ENCODE data around the gene ZNF32.

Gene ZNF32

DNA sequence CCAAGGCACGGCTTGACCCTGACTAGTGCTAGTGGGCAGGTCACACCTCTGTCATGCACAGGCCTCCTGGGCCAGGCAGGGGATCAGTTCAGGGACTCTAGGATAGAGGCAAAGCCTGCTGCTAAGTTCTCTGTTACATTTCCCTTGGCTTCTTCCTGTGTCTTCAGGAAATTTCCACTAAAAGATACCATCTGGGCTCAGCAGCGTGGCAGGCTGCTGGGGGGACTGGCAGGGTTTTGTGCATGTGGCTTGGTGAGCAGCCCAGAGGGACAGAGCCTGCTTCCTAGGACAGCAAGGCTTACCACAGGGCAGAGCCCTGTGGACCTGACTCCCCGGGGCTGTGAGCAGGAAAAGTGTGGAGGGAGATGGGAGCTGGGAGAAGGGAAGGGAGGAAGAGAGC is 20.7 kb upstream of the ZNF32 start:
- Histone ChIP-seq H3K4me1 (ENCODE audit: control insufficient read depth, insufficient read depth, low read length, poor library complexity, severe bottlenecking) (no peaks in the 10 kb centered on the region), H3K27me3 (replicated peaks; ENCODE audit: control insufficient read depth, insufficient read depth, low read length, poor library complexity, severe bottlenecking) (no peaks in the 10 kb centered on the region), H3K36me3 (ENCODE audit: control insufficient read depth, insufficient read depth, low read length) (no peaks in the 10 kb centered on the region), H3K27ac (ENCODE audit: insufficient read depth, low read length, poor library complexity, severe bottlenecking) (no peak overlapping the region), H3K4me3 (ENCODE audit: insufficient read depth, low read depth, low read length, poor library complexity, severe bottlenecking) (no peak overlapping the region), H3K9me3 (ENCODE audit: control insufficient read depth, low read length) (no peaks in the 10 kb centered on the region)
- no peak for DNase-seq

- H3K4me3 ChIP-seq (ENCODE audit: insufficient read depth, low read depth, low read length, poor library complexity, severe bottlenecking), result no peak overlapping the region
- H3K27me3 ChIP-seq (replicated peaks; ENCODE audit: control insufficient read depth, insufficient read depth, low read length, poor library complexity, severe bottlenecking), result no peaks in the 10 kb centered on the region
- H3K4me1 ChIP-seq (ENCODE audit: control insufficient read depth, insufficient read depth, low read length, poor library complexity, severe bottlenecking), result no peaks in the 10 kb centered on the region
- H3K27ac ChIP-seq (ENCODE audit: insufficient read depth, low read length, poor library complexity, severe bottlenecking), result no peak overlapping the region
- H3K9me3 ChIP-seq (ENCODE audit: control insufficient read depth, low read length), result no peaks in the 10 kb centered on the region
- no peaks in the 10 kb centered on the region for H3K36me3 ChIP-seq (ENCODE audit: control insufficient read depth, insufficient read depth, low read length)
- no peak for DNase-seq
These were observed 19.2 kb upstream of the ZNF32 start for GRCh38 chr10:43667761-43668386.

- H3K4me1 ChIP-seq (ENCODE audit: control insufficient read depth, insufficient read depth, low read length, poor library complexity, severe bottlenecking), result no peaks in the 10 kb centered on the region
- no peak overlapping the region for H3K4me3 ChIP-seq (ENCODE audit: insufficient read depth, low read depth, low read length, poor library complexity, severe bottlenecking)
- no peaks in the 10 kb centered on the region for H3K36me3 ChIP-seq (ENCODE audit: control insufficient read depth, insufficient read depth, low read length)
- H3K27me3 ChIP-seq (replicated peaks; ENCODE audit: control insufficient read depth, insufficient read depth, low read length, poor library complexity, severe bottlenecking), result no peaks in the 10 kb centered on the region
- no peak for DNase-seq
- H3K27ac ChIP-seq (ENCODE audit: insufficient read depth, low read length, poor library complexity, severe bottlenecking), result no peak overlapping the region
- H3K9me3 ChIP-seq (ENCODE audit: control insufficient read depth, low read length), result no peaks in the 10 kb centered on the region
These were observed 18.6 kb upstream of the ZNF32 start for GRCh38 chr10:43667317-43667731.

- H3K27me3 ChIP-seq (replicated peaks; ENCODE audit: control insufficient read depth, insufficient read depth, low read length, poor library complexity, severe bottlenecking), result no peaks in the 10 kb centered on the region
- H3K9me3 ChIP-seq (ENCODE audit: control insufficient read depth, low read length), result no peaks in the 10 kb centered on the region
- H3K4me1 ChIP-seq (ENCODE audit: control insufficient read depth, insufficient read depth, low read length, poor library complexity, severe bottlenecking), result no peaks in the 10 kb centered on the region
- H3K4me3 ChIP-seq (ENCODE audit: insufficient read depth, low read depth, low read length, poor library complexity, severe bottlenecking), result no peak overlapping the region
- H3K36me3 ChIP-seq (ENCODE audit: control insufficient read depth, insufficient read depth, low read length), result no peaks in the 10 kb centered on the region
- DNase-seq, result no peak
- H3K27ac ChIP-seq (ENCODE audit: insufficient read depth, low read length, poor library complexity, severe bottlenecking), result no peak overlapping the region
These were observed 17.9 kb upstream of the ZNF32 start for GRCh38 chr10:43666552-43666951.

GRCh38 chr10:43665054-43665453 is 16.4 kb upstream of the ZNF32 start:
- no peaks in the 10 kb centered on the region for H3K27me3 ChIP-seq (replicated peaks; ENCODE audit: control insufficient read depth, insufficient read depth, low read length, poor library complexity, severe bottlenecking)
- no peak overlapping the region for H3K4me3 ChIP-seq (ENCODE audit: insufficient read depth, low read depth, low read length, poor library complexity, severe bottlenecking)
- DNase-seq, result no peak
- H3K9me3 ChIP-seq (ENCODE audit: control insufficient read depth, low read length), result no peaks in the 10 kb centered on the region
- no peak overlapping the region for H3K27ac ChIP-seq (ENCODE audit: insufficient read depth, low read length, poor library complexity, severe bottlenecking)
- no peaks in the 10 kb centered on the region for H3K36me3 ChIP-seq (ENCODE audit: control insufficient read depth, insufficient read depth, low read length)
- H3K4me1 ChIP-seq (ENCODE audit: control insufficient read depth, insufficient read depth, low read length, poor library complexity, severe bottlenecking), result no peaks in the 10 kb centered on the region

GRCh38 chr10:43658227-43658626 is 9.5 kb upstream of the ZNF32 start:
- no peaks in the 10 kb centered on the region for H3K9me3 ChIP-seq (ENCODE audit: control insufficient read depth, low read length)
- H3K36me3 ChIP-seq (ENCODE audit: control insufficient read depth, insufficient read depth, low read length), result no peaks in the 10 kb centered on the region
- no peak overlapping the region for H3K4me3 ChIP-seq (ENCODE audit: insufficient read depth, low read depth, low read length, poor library complexity, severe bottlenecking)
- H3K4me1 ChIP-seq (ENCODE audit: control insufficient read depth, insufficient read depth, low read length, poor library complexity, severe bottlenecking), result no peaks in the 10 kb centered on the region
- no peak overlapping the region for H3K27ac ChIP-seq (ENCODE audit: insufficient read depth, low read length, poor library complexity, severe bottlenecking)
- no peak for DNase-seq
- no peaks in the 10 kb centered on the region for H3K27me3 ChIP-seq (replicated peaks; ENCODE audit: control insufficient read depth, insufficient read depth, low read length, poor library complexity, severe bottlenecking)

GRCh38 chr10:43655311-43655710 is 6.6 kb upstream of the ZNF32 start:
- Histone ChIP-seq H3K9me3 (ENCODE audit: control insufficient read depth, low read length) (no peaks in the 10 kb centered on the region), H3K27me3 (replicated peaks; ENCODE audit: control insufficient read depth, insufficient read depth, low read length, poor library complexity, severe bottlenecking) (no peaks in the 10 kb centered on the region), H3K4me1 (ENCODE audit: control insufficient read depth, insufficient read depth, low read length, poor library complexity, severe bottlenecking) (no peaks in the 10 kb centered on the region), H3K36me3 (ENCODE audit: control insufficient read depth, insufficient read depth, low read length) (no peaks in the 10 kb centered on the region), H3K27ac (ENCODE audit: insufficient read depth, low read length, poor library complexity, severe bottlenecking) (no peak overlapping the region), H3K4me3 (ENCODE audit: insufficient read depth, low read depth, low read length, poor library complexity, severe bottlenecking) (no peak overlapping the region)
- no peak for DNase-seq

DNA sequence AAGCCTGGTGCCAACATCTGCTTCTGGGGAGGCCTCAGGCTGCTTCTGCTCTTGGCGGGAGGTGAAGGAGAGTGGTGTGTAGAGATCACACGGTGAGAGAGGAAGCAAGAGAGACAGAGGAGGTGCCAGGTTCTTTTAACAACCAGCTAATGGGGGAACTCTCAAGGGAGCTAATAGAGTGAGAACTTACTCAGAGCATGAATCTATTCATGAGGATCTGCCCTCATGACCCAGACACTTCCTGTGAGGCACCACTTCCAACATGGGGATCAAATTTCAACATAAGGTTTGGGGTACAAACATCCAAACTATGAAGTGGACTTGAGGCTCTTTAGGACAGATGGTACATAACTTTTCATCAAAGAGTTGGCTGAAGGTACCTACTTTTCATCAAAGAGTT is 5.1 kb upstream of the ZNF32 start:
- H3K4me3 ChIP-seq (ENCODE audit: insufficient read depth, low read depth, low read length, poor library complexity, severe bottlenecking), result no peak overlapping the region

DNA sequence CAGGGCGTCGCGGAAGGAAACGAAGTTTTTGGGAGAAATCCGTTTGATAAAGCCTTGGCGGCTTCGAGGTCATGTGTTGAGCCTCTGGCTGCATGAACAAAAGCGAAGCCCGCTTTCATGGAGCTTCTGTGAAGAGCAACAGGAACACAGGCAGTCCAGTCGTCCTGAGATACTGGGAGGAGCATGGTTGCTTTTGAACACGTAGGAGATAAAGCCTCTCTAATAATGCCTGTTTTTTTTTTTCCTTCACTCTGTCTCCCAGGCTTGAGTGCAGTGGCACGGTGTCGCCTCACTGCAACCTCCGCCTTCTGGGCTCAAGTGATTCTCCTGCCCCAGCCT is 473 bp upstream of the ZNF32 start:
- Histone ChIP-seq H3K27me3 (replicated peaks; ENCODE audit: control insufficient read depth, insufficient read depth, low read length, poor library complexity, severe bottlenecking) (no peaks in the 10 kb centered on the region), H3K9me3 (ENCODE audit: control insufficient read depth, low read length) (peaks cover 10% of the 10 kb centered on the region), H3K4me3 (ENCODE audit: insufficient read depth, low read depth, low read length, poor library complexity, severe bottlenecking) (peak overlapping the region; percentile 78), H3K27ac (ENCODE audit: insufficient read depth, low read length, poor library complexity, severe bottlenecking) (peak overlapping the region; percentile 83), H3K36me3 (ENCODE audit: control insufficient read depth, insufficient read depth, low read length) (peaks cover 20% of the 10 kb centered on the region), H3K4me1 (ENCODE audit: control insufficient read depth, insufficient read depth, low read length, poor library complexity, severe bottlenecking) (no peaks in the 10 kb centered on the region)
- DNase-seq, result no peak

More for the DNA sequence above, 5.1 kb upstream of the ZNF32 start:
- Histone ChIP-seq H3K9me3 (ENCODE audit: control insufficient read depth, low read length) (no peaks in the 10 kb centered on the region), H3K27me3 (replicated peaks; ENCODE audit: control insufficient read depth, insufficient read depth, low read length, poor library complexity, severe bottlenecking) (no peaks in the 10 kb centered on the region), H3K4me1 (ENCODE audit: control insufficient read depth, insufficient read depth, low read length, poor library complexity, severe bottlenecking) (no peaks in the 10 kb centered on the region), H3K27ac (ENCODE audit: insufficient read depth, low read length, poor library complexity, severe bottlenecking) (no peak overlapping the region), H3K36me3 (ENCODE audit: control insufficient read depth, insufficient read depth, low read length) (no peaks in the 10 kb centered on the region)
- no peak for DNase-seq

- Histone ChIP-seq H3K9me3 (ENCODE audit: control insufficient read depth, low read length) (peaks cover 21% of the 10 kb centered on the region), H3K36me3 (ENCODE audit: control insufficient read depth, insufficient read depth, low read length) (peaks cover 31% of the 10 kb centered on the region), H3K27me3 (replicated peaks; ENCODE audit: control insufficient read depth, insufficient read depth, low read length, poor library complexity, severe bottlenecking) (no peaks in the 10 kb centered on the region), H3K27ac (ENCODE audit: insufficient read depth, low read length, poor library complexity, severe bottlenecking) (peak overlapping the region; percentile 83), H3K4me1 (ENCODE audit: control insufficient read depth, insufficient read depth, low read length, poor library complexity, severe bottlenecking) (no peaks in the 10 kb centered on the region), H3K4me3 (ENCODE audit: insufficient read depth, low read depth, low read length, poor library complexity, severe bottlenecking) (peak overlapping the region; percentile 78)
- DNase-seq, result peak in 1 of 3 donors; percentile 33
These were observed 635 bp downstream of the ZNF32 start for GRCh38 chr10:43648095-43648397.

DNA sequence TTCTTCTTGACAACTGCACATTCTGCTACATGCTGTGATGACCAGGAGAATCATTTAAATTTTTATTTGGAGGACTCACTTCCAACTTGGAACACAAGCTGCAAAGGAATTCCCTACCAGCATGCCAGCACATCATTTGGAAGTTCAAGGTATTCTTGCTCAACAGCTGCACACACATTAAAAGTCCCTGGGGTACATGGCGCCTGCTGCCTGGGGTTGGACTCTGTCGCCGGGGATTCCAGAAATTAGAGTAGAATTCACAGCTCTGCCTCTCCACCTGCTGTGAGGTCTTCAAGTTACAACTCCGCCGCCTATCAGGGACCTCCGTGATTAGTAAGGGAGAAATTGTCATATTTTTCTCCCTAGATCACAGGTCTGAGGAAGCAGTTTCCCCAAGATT is 1.1 kb downstream of the ZNF32 start:
- H3K27ac ChIP-seq (ENCODE audit: insufficient read depth, low read length, poor library complexity, severe bottlenecking), result no peak overlapping the region

More for the DNA sequence above, 1.1 kb downstream of the ZNF32 start:
- Histone ChIP-seq H3K4me3 (ENCODE audit: insufficient read depth, low read depth, low read length, poor library complexity, severe bottlenecking) (peak overlapping the region; percentile 78), H3K27me3 (replicated peaks; ENCODE audit: control insufficient read depth, insufficient read depth, low read length, poor library complexity, severe bottlenecking) (no peaks in the 10 kb centered on the region), H3K36me3 (ENCODE audit: control insufficient read depth, insufficient read depth, low read length) (peaks cover 32% of the 10 kb centered on the region), H3K4me1 (ENCODE audit: control insufficient read depth, insufficient read depth, low read length, poor library complexity, severe bottlenecking) (no peaks in the 10 kb centered on the region), H3K9me3 (ENCODE audit: control insufficient read depth, low read length) (peaks cover 23% of the 10 kb centered on the region)
- DNase-seq, result no peak

All from effector memory CD4-positive, alpha-beta T cell (primary cell).